Fibroblast of skin of left biceps (primary cell): ENCODE results near the gene RAP1GDS1.

Experiments
- DNase-seq, 2 experiments: peaks; one replicate each; pipeline ENCODE4 v3.0.0-alpha.2; 2013; ENCODE audit warnings: low read depth in 2 of 2

The RAP1GDS1 gene

GRCh38 chr4:98260579-98261404 is at the start of gene RAP1GDS1:
RAP1GDS1 (plus strand) TSS chr4:98261384; CDS start chr4:98261566, 182 bp downstream.
- DNase-seq = peak; percentile 91

- no peak for DNase-seq
These were observed 38.9 kb upstream of the RAP1GDS1 start for GRCh38 chr4:98222306-98222705.

- no peak for DNase-seq
These were observed 34.8 kb upstream of the RAP1GDS1 start for GRCh38 chr4:98226396-98226795.

GRCh38 chr4:98230961-98231360 is 30.2 kb upstream of the RAP1GDS1 start:
- DNase-seq = no peak

GRCh38 chr4:98232202-98232601 is 29.0 kb upstream of the RAP1GDS1 start:
- DNase-seq = no peak

GRCh38 chr4:98237204-98237603 is 24.0 kb upstream of the RAP1GDS1 start:
- DNase-seq = no peak

- DNase-seq = no peak
These were observed 19.1 kb upstream of the RAP1GDS1 start for GRCh38 chr4:98242063-98242462.

GRCh38 chr4:98242538-98242937 is 18.6 kb upstream of the RAP1GDS1 start:
- no peak for DNase-seq

GRCh38 chr4:98245226-98245625 is 16.0 kb upstream of the RAP1GDS1 start:
- DNase-seq = no peak

- no peak for DNase-seq
These were observed 12.2 kb upstream of the RAP1GDS1 start for GRCh38 chr4:98248934-98249333.

GRCh38 chr4:98249831-98250230 is 11.4 kb upstream of the RAP1GDS1 start:
- DNase-seq = no peak

- no peak for DNase-seq
These were observed 7.7 kb upstream of the RAP1GDS1 start for GRCh38 chr4:98253499-98253898.

- no peak for DNase-seq
These were observed 1.1 kb upstream of the RAP1GDS1 start for GRCh38 chr4:98260047-98260578.

- DNase-seq = peak in 1 of 2 experiments; percentile 12
These were observed 464 bp downstream of the RAP1GDS1 start for GRCh38 chr4:98261405-98262291.

GRCh38 chr4:98262431-98262830 is 1.2 kb downstream of the RAP1GDS1 start:
- no peak for DNase-seq

- DNase-seq = no peak
These were observed 6.3 kb downstream of the RAP1GDS1 start for GRCh38 chr4:98267498-98267897.

- no peak for DNase-seq
These were observed 14.0 kb downstream of the RAP1GDS1 start for GRCh38 chr4:98275145-98275544.

- DNase-seq = peak in 1 of 2 experiments; percentile 37
These were observed 22.3 kb downstream of the RAP1GDS1 start for GRCh38 chr4:98283219-98284189.

GRCh38 chr4:98284640-98285046 is 23.5 kb downstream of the RAP1GDS1 start:
- no peak for DNase-seq

- DNase-seq = no peak
These were observed 24.5 kb downstream of the RAP1GDS1 start for GRCh38 chr4:98285676-98286075.

- DNase-seq = no peak
These were observed 26.1 kb downstream of the RAP1GDS1 start for GRCh38 chr4:98287328-98287727.
